ENCODE results near the gene PNPLA7. TPM values are rescaled to one million over a fixed set of nuclear protein-coding genes. Genes with fewer than 3 reads are reported as not detected.

PNPLA7 gene
- total and polyA plus RNA-seq, 2 donors (not counting 1 experiment from before 2014, with no cell fraction given) = 18.7 to 29.9 TPM

DNA sequence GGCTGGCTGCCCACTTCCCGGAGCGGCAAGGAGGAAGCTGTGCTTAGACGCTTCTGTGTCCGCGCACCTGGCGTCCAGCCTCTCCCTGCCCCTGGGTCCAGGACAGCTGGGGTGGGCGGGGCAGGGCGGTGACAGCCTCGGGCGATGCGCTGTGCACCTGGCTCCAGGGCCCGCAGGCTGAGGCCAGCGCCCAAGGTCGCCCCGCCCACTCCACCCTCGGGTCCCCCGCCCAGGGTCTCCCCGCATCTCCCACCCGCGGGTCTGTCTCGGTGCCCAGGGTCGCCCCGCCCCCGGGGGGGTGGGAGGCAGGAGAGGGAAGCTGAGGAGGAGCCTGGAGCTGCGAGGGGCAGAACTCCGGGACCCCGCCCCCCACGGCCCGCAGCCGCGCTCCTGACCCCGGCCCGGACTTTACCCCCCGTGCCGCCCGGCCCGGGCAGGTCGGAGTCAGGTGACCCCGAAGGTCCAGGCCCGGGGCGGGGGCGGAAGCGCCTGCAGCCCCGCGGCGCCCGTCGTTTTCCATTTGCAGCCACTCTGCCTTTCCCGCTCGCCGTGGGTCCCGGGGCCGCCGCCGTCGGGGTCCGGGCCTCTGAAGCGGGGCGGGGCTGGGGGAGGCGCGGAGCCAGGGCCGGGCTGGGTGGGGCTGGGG is 108.8 kb downstream of the PNPLA7 start, which contains the start of gene ENTPD8:
Gene ENTPD8 (minus strand): TSS at position 69 of the 646 bp plus-strand sequence. CDS start 3,072 bp downstream, outside the sequence.
- Histone ChIP-seq H3K4me3 (ENCODE audit: control extremely low read depth in 1 of 5, extremely low read depth in 1 of 5, insufficient read depth in 1 of 5, low read depth in 2 of 5, low read length in 4 of 5) (peak within 1 kb of the TSS in 3 of 5 experiments; percentile 39 to 46 (median 42)), H2AFZ (ENCODE audit: insufficient read depth, low read depth, low read length, poor library complexity, severe bottlenecking) (peak within 1 kb of the TSS; percentile 51), H3K4me1 (ENCODE audit: control insufficient read depth in 2 of 2, insufficient read depth in 2 of 2, low read length in 2 of 2) (peaks cover 7 to 18% of the 10 kb centered on the region in 2 donors), H3K79me2 (ENCODE audit: control insufficient read depth, insufficient read depth, low read length) (no peaks in the 10 kb centered on the region), H4K20me1 (ENCODE audit: control insufficient read depth, insufficient read depth, low read length, poor library complexity, severe bottlenecking) (no peaks in the 10 kb centered on the region), H3K36me3 (replicated peaks in 1 of 2; ENCODE audit: control extremely low read depth in 1 of 2, control insufficient read depth in 1 of 2, extremely low read depth in 1 of 2, insufficient read depth in 2 of 2, low read length in 1 of 2) (no peaks in the 10 kb centered on the region), H3K9ac (ENCODE audit: low read length) (peak within 1 kb of the TSS; percentile 53), H3K27ac (ENCODE audit: low read length in 2 of 2) (no peak within 1 kb of the TSS), H3K9me3 (ENCODE audit: control extremely low read depth in 1 of 3, control insufficient read depth in 2 of 3, insufficient read depth in 1 of 3, low read length in 2 of 3) (peaks cover 0 to 3% (median 0%) of the 10 kb centered on the region in 3 donors), H3K27me3 (replicated peaks in 1 of 4; ENCODE audit: control extremely low read depth in 1 of 4, control insufficient read depth in 3 of 4, insufficient read depth in 4 of 4, low read length in 3 of 4) (peaks cover 0 to 20% (median 7%) of the 10 kb centered on the region in 4 experiments), H3K4me2 (replicated peaks; ENCODE audit: low read depth, low read length, poor library complexity, severe bottlenecking) (peak within 1 kb of the TSS; percentile 88)
- Mint-ChIP-seq H3K9me3 (ENCODE audit: insufficient read depth) (no peaks in the 10 kb centered on the region), H3K4me1 (peaks cover 8% of the 10 kb centered on the region), H3K27me3 (peaks cover 11% of the 10 kb centered on the region), H3K27ac (no peak within 1 kb of the TSS), H3K4me3 (peak within 1 kb of the TSS; percentile 79)
- ChIA-PET POLR2A (interaction anchor here (0.6 to 0.9 kb wide), 2 partner anchors 14 to 18 kb away, joined by 5 to 6 read pairs; partner anchors contain the start of genes EXD3 and NOXA1), CTCF (interaction anchor here (0.6 to 3.3 kb wide), 4 partner anchors 13 to 29 kb away, joined by 3 to 23 read pairs (median 4); partner anchors contain the start of genes EXD3 and NOXA1)
- ATAC-seq (ENCODE audit: low read depth) = peak; percentile 22
- intact Hi-C loops (cut with micrococcal nuclease) = loop anchor here (1.0 kb wide), 1 partner anchor 18 kb away; the partner anchor contains the start of genes EXD3 and NOXA1
- TF ChIP-seq CTCF (IDR thresholded peaks at IDR 0.05) (no peak), EZH2 (IDR thresholded peaks at IDR 0.05; ENCODE audit: borderline replicate concordance, insufficient read depth, low read depth, low read length, poor library complexity, severe bottlenecking) (no peak)
- no peak for DNase-seq
- WGBS (ENCODE audit: insufficient coverage) = under 1% methylated on average over 37 of the region's 62 CpGs

All from B cell (primary cell).